Tibial nerve (tissue), 3 donors: Measurements from ENCODE around the gene TMC7.

Source experiments
- CTCF ChIP-seq, 5 experiments: fragments of 200-600 bp in 3 of 5; fragments of 450-650 bp in 2 of 5; sonication (generic) in 3 of 5; IDR thresholded peaks; one replicate each; pipeline ENCODE4 v1.5.1; 2016 to 2019; ENCODE audit warnings: antibody characterized with exemption in 5 of 5, mild to moderate bottlenecking in 3 of 5, moderate library complexity in 2 of 5
- POLR2A ChIP-seq, 2 donors: fragments of 450-650 bp; IDR thresholded peaks; one replicate each; pipeline ENCODE4 v1.6.1; 2017; ENCODE audit warnings: antibody characterized with exemption in 2 of 2, mild to moderate bottlenecking in 2 of 2, moderate library complexity in 2 of 2

- no peak for TF ChIP-seq CTCF (IDR thresholded peaks at IDR 0.05)
- no peak for TF ChIP-seq POLR2A (IDR thresholded peaks at IDR 0.05)
Observed at GRCh38 chr16:19094542-19095365, 111.0 kb downstream of the TMC7 start.
